OCI-LY3 (cell line): ENCODE data around the gene CEP70.
"Not testable (repeated sequence)": the region's sequence is repeated elsewhere in the genome, so short reads cannot be mapped to it uniquely, and the experiment has no call there.

Experiments used
- CTCF ChIP-seq: fragments of 200-600, 300-600 bp; sonication (generic); IDR thresholded peaks from 2 replicates; pipeline ENCODE4 v1.5.1; 2014; ENCODE audit warnings: antibody characterized with exemption, low read length, low read depth
- EZH2phosphoT487 ChIP-seq: fragments of 200-600 bp; shearing (Covaris generic); IDR thresholded peaks from 2 replicates; pipeline ENCODE4 v1.6.1; 2018; ENCODE audit warnings: antibody characterized with exemption, mixed run types, low read depth

GRCh38 chr3:138562902-138563301, 31.2 kb downstream of the CEP70 start:
- TF ChIP-seq CTCF, EZH2phosphoT487: not testable (repeated sequence)
